HG02763 (cell line): ENCODE data around the gene NPTX2.

ENCODE experiments used
- ATAC-seq: cut with Tn5 transposase; IDR thresholded peaks from one replicate; pipeline ENCODE4 v1.9.1; 2021; ENCODE audit warnings: mild to moderate bottlenecking, moderate library complexity; ENCODE audit not compliant: unreplicated experiment

NPTX2 gene

DNA sequence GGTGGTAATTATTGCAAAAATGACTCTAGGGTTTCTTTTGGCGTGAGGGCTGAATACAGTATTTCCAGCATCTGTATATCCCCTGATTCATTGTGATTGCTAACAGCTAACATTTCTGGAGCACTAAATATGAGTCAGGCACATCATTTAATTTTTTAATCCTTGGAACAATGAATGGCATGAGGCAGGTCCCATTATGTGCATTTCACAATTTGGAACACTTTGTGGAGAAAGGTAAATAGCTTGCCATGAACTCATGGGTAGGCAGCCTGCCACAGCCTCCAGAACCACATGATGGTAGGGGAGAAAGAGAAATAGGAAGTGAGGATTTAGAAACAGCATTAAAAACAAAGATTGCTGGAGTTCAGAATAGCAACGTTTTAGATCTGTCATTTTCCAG is 1.7 kb downstream of the NPTX2 start:
- no peak for ATAC-seq

DNA sequence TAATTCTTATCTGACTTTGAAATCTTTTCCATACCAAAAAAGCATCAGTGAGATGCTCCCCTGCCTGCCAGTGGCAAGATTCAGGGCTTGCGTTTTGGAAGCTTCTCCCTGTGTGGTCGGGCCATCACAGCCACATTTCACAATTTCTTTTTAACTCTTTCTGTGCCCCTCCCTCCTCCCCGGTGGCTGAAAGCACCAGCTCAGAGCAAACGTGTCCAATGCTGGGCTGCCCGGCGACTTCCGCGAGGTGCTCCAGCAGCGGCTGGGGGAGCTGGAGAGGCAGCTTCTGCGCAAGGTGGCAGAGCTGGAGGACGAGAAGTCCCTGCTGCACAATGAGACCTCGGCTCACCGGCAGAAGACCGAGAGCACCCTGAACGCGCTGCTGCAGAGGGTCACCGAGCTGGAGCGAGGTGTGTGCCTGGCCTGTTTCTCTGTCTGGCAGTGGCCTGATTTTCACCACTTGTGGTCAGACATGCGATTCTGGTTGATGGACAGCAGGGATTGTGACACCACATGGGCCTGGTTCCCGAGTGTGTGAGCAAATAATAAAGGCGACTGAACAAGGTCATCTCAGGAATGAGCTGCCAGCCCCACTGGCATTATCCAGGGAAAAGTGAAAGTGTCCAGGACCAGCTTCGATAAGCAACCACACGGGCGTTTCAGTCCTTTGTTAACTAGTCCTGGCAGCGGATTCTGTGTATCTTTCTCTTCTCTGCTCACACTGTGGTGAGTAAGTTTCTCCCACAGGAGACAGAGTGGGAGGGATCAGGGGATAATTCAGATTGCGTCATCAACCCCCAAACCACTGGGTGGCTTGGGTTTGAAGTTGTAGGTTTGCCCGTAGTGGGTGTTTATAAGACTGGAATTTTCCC is 2.6 kb downstream of the NPTX2 start:
- ATAC-seq: no peak

DNA sequence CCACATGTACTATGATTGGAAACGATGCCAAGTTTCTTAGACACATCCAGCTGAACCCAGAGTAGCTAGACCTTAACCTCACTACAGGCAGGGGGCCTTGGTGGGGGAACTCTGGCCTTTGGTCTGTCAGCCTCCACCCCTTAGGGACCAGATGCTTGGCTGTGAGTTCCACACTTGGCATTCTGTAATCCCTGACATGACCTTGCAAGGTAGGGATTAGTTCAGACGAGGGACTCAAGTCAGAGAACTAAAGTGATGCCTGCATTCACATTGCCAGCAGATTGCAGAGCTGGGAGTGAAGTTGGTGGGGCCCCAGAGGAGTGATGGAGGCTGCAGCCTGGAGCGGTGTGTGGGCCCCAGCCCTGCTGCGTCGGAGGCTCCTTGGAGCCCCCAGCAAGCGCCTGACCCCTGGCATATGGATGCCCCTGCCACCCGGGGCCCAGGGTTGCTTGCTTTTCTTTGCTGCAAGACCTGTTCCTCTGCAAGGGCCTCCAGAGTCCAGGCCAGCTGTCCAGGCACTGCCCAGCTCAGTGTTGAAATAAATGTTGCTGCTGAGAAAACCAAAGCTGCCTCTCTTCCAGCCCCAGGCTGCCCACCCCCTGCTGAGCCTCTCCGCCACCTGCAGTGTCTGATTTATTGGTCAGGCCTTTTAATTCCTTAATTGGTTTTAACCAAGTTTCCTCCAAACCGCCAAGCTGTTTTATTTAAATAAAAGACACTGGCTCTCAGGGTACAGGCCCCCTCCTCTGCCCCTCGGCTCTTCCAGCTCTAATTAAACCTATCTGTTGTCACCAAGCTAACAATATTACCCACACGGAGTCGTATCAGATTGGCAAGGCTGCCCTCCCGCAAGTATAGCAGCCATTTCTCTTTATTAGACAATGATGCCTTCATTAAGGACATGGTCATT is 4.7 kb downstream of the NPTX2 start:
- no peak for ATAC-seq

DNA sequence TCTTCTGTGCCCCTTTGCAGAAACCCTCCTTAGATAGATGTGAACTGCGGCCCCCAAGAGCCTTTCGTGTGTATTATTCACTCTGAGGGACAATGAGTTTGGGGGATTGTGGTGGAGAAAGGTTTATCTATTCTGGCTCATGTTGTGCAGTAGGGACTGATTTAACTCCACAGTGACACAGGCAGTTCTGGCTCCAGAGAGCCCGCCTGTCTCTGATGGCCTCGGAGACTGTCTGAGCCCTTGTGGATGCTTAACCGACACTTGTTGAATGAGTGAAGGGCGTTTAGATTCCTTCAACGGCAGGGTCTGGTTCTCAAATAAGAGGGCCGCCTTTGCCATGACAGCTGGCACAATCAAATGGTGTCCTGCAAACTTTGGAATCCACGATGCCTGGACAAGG is 5.8 kb downstream of the NPTX2 start:
- ATAC-seq: no peak

DNA sequence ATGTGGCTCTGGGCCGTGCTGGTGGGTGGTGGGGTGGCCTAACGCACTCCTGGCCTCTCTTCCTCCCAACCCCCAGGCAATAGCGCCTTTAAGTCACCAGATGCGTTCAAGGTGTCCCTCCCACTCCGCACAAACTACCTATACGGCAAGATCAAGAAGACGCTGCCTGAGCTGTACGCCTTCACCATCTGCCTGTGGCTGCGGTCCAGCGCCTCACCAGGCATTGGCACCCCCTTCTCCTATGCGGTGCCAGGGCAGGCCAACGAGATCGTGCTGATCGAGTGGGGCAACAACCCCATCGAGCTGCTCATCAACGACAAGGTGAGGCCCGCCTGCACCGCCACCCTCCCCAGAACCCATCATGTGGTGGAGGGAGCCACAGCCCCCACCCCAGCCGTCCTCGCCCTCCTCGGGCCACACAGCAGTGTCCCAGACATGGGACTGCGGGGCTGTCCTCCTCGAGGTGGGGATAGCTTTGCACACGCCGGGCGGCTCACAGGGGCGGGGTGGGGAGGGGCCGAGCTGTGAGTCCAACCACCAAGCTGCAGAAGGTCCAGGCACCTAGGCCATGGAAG is 7.8 kb downstream of the NPTX2 start:
- ATAC-seq: no peak

- no peak for ATAC-seq
These were observed 9.7 kb downstream of the NPTX2 start for GRCh38 chr7:98626460-98627412.

DNA sequence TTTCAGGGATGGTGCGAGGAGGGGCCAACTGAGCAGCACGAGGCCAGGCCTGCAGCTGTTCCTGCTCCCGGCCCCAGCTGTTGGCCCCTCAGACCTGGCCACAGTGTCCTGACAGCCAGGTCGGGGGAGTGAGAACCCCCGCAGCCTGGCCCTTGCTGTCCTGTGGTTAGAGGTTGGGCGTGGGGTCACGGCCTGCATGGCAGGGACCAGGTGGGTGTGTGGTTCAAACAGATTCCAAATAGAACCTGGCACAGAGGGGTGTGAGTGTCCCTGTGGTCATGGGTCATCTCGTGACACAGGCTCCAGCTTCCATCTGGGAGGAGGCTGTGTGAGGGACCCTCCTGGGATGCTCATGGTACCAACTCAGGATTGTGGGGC is 10.3 kb downstream of the NPTX2 start:
- ATAC-seq: no peak

DNA sequence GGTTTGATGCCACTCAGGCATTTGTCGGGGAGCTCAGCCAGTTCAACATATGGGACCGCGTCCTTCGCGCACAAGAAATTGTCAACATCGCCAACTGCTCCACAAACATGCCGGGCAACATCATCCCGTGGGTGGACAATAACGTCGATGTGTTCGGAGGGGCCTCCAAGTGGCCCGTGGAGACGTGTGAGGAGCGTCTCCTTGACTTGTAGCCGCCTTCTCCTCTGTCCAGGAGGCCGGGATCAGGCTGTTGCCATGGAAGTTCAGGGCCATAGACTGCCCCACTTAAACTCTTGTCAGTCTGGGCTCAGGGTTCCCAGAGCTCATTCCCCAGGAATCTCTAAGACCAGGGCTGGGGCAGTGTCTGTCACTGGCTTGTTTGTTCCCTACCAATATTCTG is 11.3 kb downstream of the NPTX2 start:
- ATAC-seq: no peak

DNA sequence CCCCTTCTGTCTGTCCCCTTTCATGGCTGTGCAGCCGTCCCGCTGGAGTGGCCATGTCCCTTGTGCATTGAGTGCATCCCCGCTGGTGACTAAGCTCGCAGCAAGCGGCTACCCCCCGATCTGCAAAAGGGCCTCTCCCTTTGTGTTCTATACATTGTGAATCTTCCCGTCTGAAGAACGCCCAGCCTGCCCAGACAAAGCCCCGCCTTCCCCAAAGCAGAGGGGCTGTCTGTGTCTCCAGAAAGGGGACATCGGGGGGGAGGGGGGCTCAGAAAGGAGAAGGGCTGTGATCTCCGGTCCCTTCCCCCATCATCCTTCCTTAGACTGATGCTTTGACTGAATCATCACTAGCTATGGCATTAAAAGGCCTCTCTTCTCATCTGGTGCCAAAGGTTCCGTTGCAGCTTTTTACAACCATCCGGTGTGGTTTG is 11.9 kb downstream of the NPTX2 start:
- ATAC-seq: no peak

GRCh38 chr7:98630149-98630548 is 13.1 kb downstream of the NPTX2 start:
- no peak for ATAC-seq

- no peak for ATAC-seq
These were observed 13.7 kb downstream of the NPTX2 start for GRCh38 chr7:98630770-98631169.

GRCh38 chr7:98638853-98639252 is 21.8 kb downstream of the NPTX2 start:
- ATAC-seq: no peak

DNA sequence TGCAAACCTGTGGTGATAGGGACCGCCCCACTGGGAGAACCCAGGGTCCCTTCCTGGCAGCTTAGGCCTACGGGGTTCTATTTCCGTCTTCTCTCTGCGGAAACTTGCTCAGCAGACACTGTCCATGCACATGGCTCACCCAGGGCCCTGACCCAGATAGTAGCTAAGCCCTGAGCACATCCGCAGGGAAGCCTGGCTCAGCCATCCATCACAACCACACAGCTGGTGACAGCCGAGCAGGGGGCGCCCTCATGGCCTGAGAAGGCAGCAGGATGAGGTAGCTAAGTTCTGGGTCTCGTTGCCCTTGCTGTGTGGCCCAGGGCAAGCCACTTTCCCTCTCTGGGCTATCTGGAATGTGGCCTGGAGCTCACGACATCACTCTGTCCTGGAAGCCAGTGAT is 23.3 kb downstream of the NPTX2 start:
- ATAC-seq: no peak

GRCh38 chr7:98641646-98642500 is 24.8 kb downstream of the NPTX2 start:
- ATAC-seq: peak; percentile 73

- ATAC-seq: no peak
These were observed 26.3 kb downstream of the NPTX2 start for GRCh38 chr7:98643236-98643985.

DNA sequence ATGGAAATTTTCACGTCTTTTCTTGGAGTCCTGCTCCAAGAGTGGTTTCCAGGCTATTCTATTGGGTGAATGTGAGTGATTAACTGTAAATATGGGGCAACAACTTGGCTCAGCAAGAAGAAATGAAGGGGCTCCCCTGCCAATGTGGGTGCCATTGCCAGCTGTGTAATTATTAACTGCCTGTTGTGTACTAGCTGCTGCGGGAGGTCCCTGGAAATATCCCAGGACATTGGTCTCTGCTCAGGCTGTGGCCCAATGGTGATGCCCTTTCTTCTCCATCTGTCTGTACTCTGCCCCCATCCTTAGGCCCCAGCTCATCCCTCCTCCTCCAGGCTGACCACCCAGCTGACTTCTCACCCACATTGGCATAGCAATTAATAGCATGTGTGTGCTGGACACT is 29.4 kb downstream of the NPTX2 start:
- ATAC-seq: no peak

- no peak for ATAC-seq
These were observed 30.2 kb downstream of the NPTX2 start for GRCh38 chr7:98647326-98647725.

DNA sequence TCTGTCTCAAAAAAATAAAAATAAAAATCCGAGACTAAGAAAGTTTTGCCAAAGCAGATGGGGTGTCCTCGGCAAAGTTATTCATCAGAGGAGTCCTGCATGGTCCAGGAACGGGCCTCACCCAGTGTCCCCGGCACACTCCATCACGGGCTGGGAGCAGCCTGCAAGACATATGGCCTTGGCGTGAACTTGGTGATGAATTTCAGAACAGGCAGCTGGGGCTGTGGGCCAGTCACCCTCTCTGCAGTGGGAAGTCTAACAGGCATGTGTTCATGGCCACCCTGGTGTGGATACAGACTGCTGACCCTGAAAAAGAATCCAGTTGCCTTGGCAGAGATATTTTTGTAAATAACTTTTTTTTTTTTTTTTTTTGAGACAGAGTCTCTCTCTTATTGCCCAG is 34.7 kb downstream of the NPTX2 start:
- ATAC-seq: no peak
